HepG2 (cell line): ENCODE data around the gene CAPRIN2. TPM values are rescaled to one million over a fixed set of nuclear protein-coding genes. Genes with fewer than 3 reads are reported as not detected.

Experiments
- ATAC-seq: fragments of 200-7000 bp; cut with Tn5 transposase; 3 replicates; pipeline ENCODE4 v1.9.1; 2020; ENCODE audit warnings: mild to moderate bottlenecking, moderate library complexity
- BruUV-seq: library from RNA; stranded (reverse); fragments of 400-500 nt; replicated peaks from 2 replicates; lab custom pipeline; 2021; lab: Mats Ljungman, UMichigan
- CTCF ChIA-PET: fragments of 300-600 bp; formaldehyde crosslinking; extraction: SDS; loops from one replicate; lab custom pipeline; 2021; ENCODE audit warnings: low total read pairs, inconsistent platforms, low intra/inter-chr PET ratio; lab: Yijun Ruan, JAX
- POLR2A ChIA-PET: fragments of 350-600 bp; sonication (Branson Sonifier 250); formaldehyde crosslinking; loops from one replicate; lab custom pipeline; 2020; ENCODE audit warnings: antibody characterized with exemption, inconsistent platforms; lab: Yijun Ruan, JAX
- DNase-seq: peaks from one replicate; pipeline ENCODE4 v3.0.0-alpha.2; 2015; ENCODE audit warnings: low spot score
- FAIRE-seq: peaks from 3 replicates; lab custom pipeline; 2011; peaks lifted over from hg19 to GRCh38; lab: Jason Lieb, UNC
- H2AFZ ChIP-seq: one replicate; pipeline ENCODE4 v1.6.1; 2011; ENCODE audit warnings: low read length, inconsistent platforms
- H3K27ac ChIP-seq: fragments of 300-600 bp; 3 replicates; pipeline ENCODE4 v1.8.0; 2011; ENCODE audit warnings: mixed run types, mild to moderate bottlenecking, mixed read lengths, low read length, inconsistent platforms; ENCODE audit not compliant: insufficient read depth; ENCODE audit errors: extremely low read length
- H3K27me3 ChIP-seq, 2 experiments: fragments of 200-600 bp in 1 of 2; 2 replicates in 1 of 2; 3 replicates in 1 of 2; pipeline versions ENCODE4 v1.6.0 to v1.8.0; 2011; ENCODE audit warnings: low read length in 2 of 2, mild to moderate bottlenecking in 2 of 2, moderate library complexity in 2 of 2, inconsistent platforms in 1 of 2; ENCODE audit not compliant: insufficient read depth in 2 of 2, control insufficient read depth in 1 of 2
- H3K36me3 ChIP-seq, 2 experiments: fragments of 200-600 bp in 1 of 2; replicated peaks in 1 of 2; 2 replicates in 1 of 2; 3 replicates in 1 of 2; pipeline versions ENCODE4 v1.5.1 to v1.8.0; 2011; ENCODE audit warnings: low read length in 2 of 2, inconsistent platforms in 1 of 2; ENCODE audit not compliant: insufficient read depth in 2 of 2, control insufficient read depth in 1 of 2
- H3K4me1 ChIP-seq: 2 replicates; pipeline ENCODE4 v1.5.1; 2012; ENCODE audit warnings: low read length, inconsistent platforms; ENCODE audit not compliant: insufficient read depth
- H3K4me2 ChIP-seq: 2 replicates; pipeline ENCODE4 v1.6.0; 2011; ENCODE audit warnings: low read depth, low read length, inconsistent platforms
- H3K4me3 ChIP-seq, 3 experiments: fragments of 200-600 bp in 1 of 3; sonication (generic), shearing (Covaris generic) in 1 of 3; replicated peaks in 1 of 3; 2 replicates each; pipeline ENCODE4 v1.5.1; 2011 to 2016; ENCODE audit warnings: low read length in 3 of 3, inconsistent platforms in 2 of 3, low read depth in 2 of 3, mild to moderate bottlenecking in 2 of 3, control low read depth in 1 of 3, mixed read lengths in 1 of 3; ENCODE audit not compliant: insufficient read depth in 1 of 3
- H3K79me2 ChIP-seq: one replicate; pipeline ENCODE4 v1.6.1; 2011; ENCODE audit warnings: low read length, inconsistent platforms; ENCODE audit not compliant: insufficient read depth
- H3K9ac ChIP-seq: 2 replicates; pipeline ENCODE4 v1.6.0; 2011; ENCODE audit warnings: mild to moderate bottlenecking, low read depth, low read length, inconsistent platforms; ENCODE audit not compliant: insufficient read depth
- H3K9me3 ChIP-seq: 2 replicates; pipeline ENCODE4 v1.5.1; 2012; ENCODE audit warnings: mild to moderate bottlenecking, low read length
- H4K20me1 ChIP-seq: 2 replicates; pipeline ENCODE4 v1.6.0; 2011; ENCODE audit warnings: inconsistent platforms, mild to moderate bottlenecking, low read length, moderate library complexity; ENCODE audit not compliant: insufficient read depth
- BCL6 ChIP-seq: IDR thresholded peaks from 2 replicates; pipeline ENCODE4 v1.6.1; 2016; ENCODE audit warnings: missing genetic modification reagents, missing compliant biosample characterization
- HMG20A ChIP-seq: IDR thresholded peaks from 2 replicates; pipeline ENCODE4 v1.6.1; 2016; ENCODE audit warnings: borderline replicate concordance
- KLF9 ChIP-seq: IDR thresholded peaks from 2 replicates; pipeline ENCODE4 v1.6.1; 2016; ENCODE audit warnings: low read depth
- PAXIP1 ChIP-seq: sonication (generic); formaldehyde crosslinking; conservative IDR thresholded peaks from 2 replicates; pipeline ENCODE4 v1.4.0; 2020; ENCODE audit warnings: mild to moderate bottlenecking, missing genetic modification reagents, moderate library complexity
- POLR2AphosphoS5 ChIP-seq: IDR thresholded peaks from 2 replicates; pipeline ENCODE4 v1.6.1; 2012; ENCODE audit warnings: low read depth, low read length
- SAP130 ChIP-seq: IDR thresholded peaks from 2 replicates; pipeline ENCODE4 v1.6.1; 2016; ENCODE audit warnings: low read depth
- SKI ChIP-seq: fragments of 450-650 bp; IDR thresholded peaks from one replicate; pipeline ENCODE4 v1.6.1; 2018; ENCODE audit warnings: mild to moderate bottlenecking; ENCODE audit not compliant: partially characterized antibody
- SOX13 ChIP-seq, 3 experiments: fragments of 450-650 bp in 1 of 3; sonication (generic) in 1 of 3; formaldehyde crosslinking in 1 of 3; IDR thresholded peaks in 2 of 3; conservative IDR thresholded peaks in 1 of 3; 2 replicates each; pipeline versions ENCODE4 v1.5.0 to v1.6.1; 2016 to 2020; ENCODE audit warnings: antibody characterized with exemption in 1 of 3, mild to moderate bottlenecking in 1 of 3, missing compliant biosample characterization in 1 of 3, missing genetic modification reagents in 1 of 3, moderate library complexity in 1 of 3
- TCF7 ChIP-seq: sonication (generic); IDR thresholded peaks from 2 replicates; pipeline ENCODE4 v1.6.1; 2016; ENCODE audit warnings: antibody characterized with exemption, low read depth
- THRA ChIP-seq: sonication (generic); formaldehyde crosslinking; IDR thresholded peaks from 2 replicates; pipeline ENCODE4 v1.4.0; 2020; ENCODE audit warnings: missing genetic modification reagents, borderline replicate concordance
- ZBTB1 ChIP-seq: sonication (generic); formaldehyde crosslinking; IDR thresholded peaks from 2 replicates; pipeline ENCODE4 v1.4.0; 2020; ENCODE audit warnings: missing genetic modification reagents, borderline replicate concordance
- ZNF276 ChIP-seq: sonication (generic); formaldehyde crosslinking; IDR thresholded peaks from 2 replicates; pipeline ENCODE4 v1.4.0; 2020; ENCODE audit warnings: mild to moderate bottlenecking, low read depth, missing genetic modification reagents
- WGBS: methylation state at CpG from one replicate; pipeline ENCODE4 v1.1.6; 2017; ENCODE audit warnings: low lambda C conversion rate; 5-methylcytosine and 5-hydroxymethylcytosine counted together
- in situ Hi-C: cut with HindIII; loops from 2 replicates; pipeline ENCODE4 v1.10.0; 2017; ENCODE audit warnings: low pct_unique_long_range_greater_than_20kb; ENCODE audit not compliant: extremely low pct_ligation_motif_present
- intact Hi-C: fragments of 100-400 bp; cut with micrococcal nuclease; formaldehyde crosslinking; loops from one replicate; pipeline ENCODE4 v1.10.0; 2022; ENCODE audit not compliant: unreplicated experiment
- polyA plus RNA-seq, 8 experiments: library from polyadenylated mRNA; depleted of rRNA in 3 of 8; stranded (reverse) in 7 of 8; unstranded in 1 of 8; fragments of >200 nt; fragmentation: Illumina TruSeq in 4 of 8; extraction: Trizol in 4 of 8; gene quantifications; 2 replicates each; pipeline versions ENCODE4 v1.2.1 to v1.2.3, GENCODE V29; 2011 to 2016; ENCODE audit warnings: low read depth in 4 of 8, missing spikeins in 1 of 8, mixed read lengths in 1 of 8; ENCODE audit not compliant: insufficient read depth in 1 of 8
- total RNA-seq, 5 experiments: library from RNA; depleted of rRNA; stranded (reverse); fragments of >200 nt; fragmentation: Illumina TruSeq; extraction: Trizol; gene quantifications; 2 replicates each; pipeline ENCODE4 v1.2.3, GENCODE V29; 2016; ENCODE audit warnings: low read depth in 1 of 5
- TF ChIP-seq, protein P1 (sequence below): IDR thresholded peaks from 2 replicates; pipeline ENCODE4 v1.4.0; 2020; ENCODE audit warnings: mild to moderate bottlenecking, missing genetic modification reagents

Gene CAPRIN2
- total and polyA plus RNA-seq, 2 of the 13 experiments (the other 11 are each of a cell fraction or from before 2014, with no cell fraction given): 21.7 to 30.6 TPM

- BruUV-seq: no TSS peak
- ATAC-seq (no peak), DNase-seq (peak; percentile 34), FAIRE-seq (no peak)
- peaks cover 9 to 19% of the 10 kb centered on the region in 2 experiments for H3K36me3 ChIP-seq
- H3K9me3 ChIP-seq: no peaks in the 10 kb centered on the region
- ChIA-PET CTCF (no interaction called here), POLR2A (interaction anchor here (1.1 kb wide), 1 partner anchor 17 kb away, joined by 3 read pairs; no protein-coding TSS in a partner anchor)
- in situ Hi-C loops (no loop called here), intact Hi-C loops (no loop called here)
- no peak overlapping the region for H3K4me3 ChIP-seq
- peaks cover 57% of the 10 kb centered on the region for H3K4me1 ChIP-seq
- H3K9ac ChIP-seq: no peak overlapping the region
- no peaks in the 10 kb centered on the region for H3K27me3 ChIP-seq
- H3K27ac ChIP-seq: peak overlapping the region; percentile 14
- 75% methylated on average over 4 of the region's 4 CpGs for WGBS
- peaks cover 2% of the 10 kb centered on the region for H3K79me2 ChIP-seq
- H2AFZ ChIP-seq: no peak overlapping the region
- 0 out of 2 replicates have a peak overlapping the region, but pooled peaks have one; percentile 11 for H3K4me2 ChIP-seq
- no peaks in the 10 kb centered on the region for H4K20me1 ChIP-seq
- TF ChIP-seq ZNF276 (no peak), POLR2AphosphoS5 (no peak), KLF9 (CRISPR knock-in tag) (0 out of 2 replicates have a peak, but pooled peaks have one; percentile 38), SAP130 (CRISPR knock-in tag) (0 out of 2 replicates have a peak, but pooled peaks have one; percentile 12), ZBTB1 (CRISPR knock-in tag) (no peak), TCF7 (peak; percentile 53; the same call in 1 of the 2 replicates), SOX13 (IDR thresholded peaks at IDR 0.05) (no peak), SOX13 (CRISPR knock-in tag; conservative IDR thresholded peaks at IDR 0.05 in 1 of 2, IDR thresholded peaks at IDR 0.05 in 1 of 2) (peak in 1 of 2 experiments; percentile 68; a peak in 1 of 4 replicates), THRA (peak; percentile 71; the same call in 1 of the 2 replicates), PAXIP1 (CRISPR knock-in tag) (peak; percentile 32; the same call in 1 of the 2 replicates), SKI (no peak), BCL6 (CRISPR knock-in tag) (0 out of 2 replicates have a peak, but pooled peaks have one; percentile 25), HMG20A (CRISPR knock-in tag) (peak; percentile 50; the same call in 1 of the 2 replicates)
- TF ChIP-seq, protein P1, sequence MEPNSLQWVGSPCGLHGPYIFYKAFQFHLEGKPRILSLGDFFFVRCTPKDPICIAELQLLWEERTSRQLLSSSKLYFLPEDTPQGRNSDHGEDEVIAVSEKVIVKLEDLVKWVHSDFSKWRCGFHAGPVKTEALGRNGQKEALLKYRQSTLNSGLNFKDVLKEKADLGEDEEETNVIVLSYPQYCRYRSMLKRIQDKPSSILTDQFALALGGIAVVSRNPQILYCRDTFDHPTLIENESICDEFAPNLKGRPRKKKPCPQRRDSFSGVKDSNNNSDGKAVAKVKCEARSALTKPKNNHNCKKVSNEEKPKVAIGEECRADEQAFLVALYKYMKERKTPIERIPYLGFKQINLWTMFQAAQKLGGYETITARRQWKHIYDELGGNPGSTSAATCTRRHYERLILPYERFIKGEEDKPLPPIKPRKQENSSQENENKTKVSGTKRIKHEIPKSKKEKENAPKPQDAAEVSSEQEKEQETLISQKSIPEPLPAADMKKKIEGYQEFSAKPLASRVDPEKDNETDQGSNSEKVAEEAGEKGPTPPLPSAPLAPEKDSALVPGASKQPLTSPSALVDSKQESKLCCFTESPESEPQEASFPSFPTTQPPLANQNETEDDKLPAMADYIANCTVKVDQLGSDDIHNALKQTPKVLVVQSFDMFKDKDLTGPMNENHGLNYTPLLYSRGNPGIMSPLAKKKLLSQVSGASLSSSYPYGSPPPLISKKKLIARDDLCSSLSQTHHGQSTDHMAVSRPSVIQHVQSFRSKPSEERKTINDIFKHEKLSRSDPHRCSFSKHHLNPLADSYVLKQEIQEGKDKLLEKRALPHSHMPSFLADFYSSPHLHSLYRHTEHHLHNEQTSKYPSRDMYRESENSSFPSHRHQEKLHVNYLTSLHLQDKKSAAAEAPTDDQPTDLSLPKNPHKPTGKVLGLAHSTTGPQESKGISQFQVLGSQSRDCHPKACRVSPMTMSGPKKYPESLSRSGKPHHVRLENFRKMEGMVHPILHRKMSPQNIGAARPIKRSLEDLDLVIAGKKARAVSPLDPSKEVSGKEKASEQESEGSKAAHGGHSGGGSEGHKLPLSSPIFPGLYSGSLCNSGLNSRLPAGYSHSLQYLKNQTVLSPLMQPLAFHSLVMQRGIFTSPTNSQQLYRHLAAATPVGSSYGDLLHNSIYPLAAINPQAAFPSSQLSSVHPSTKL (CRISPR knock-in tag): peak; percentile 69; the same call in 1 of the 2 replicates
Measured at GRCh38 chr12:30729547-30729946, 25.2 kb downstream of the CAPRIN2 start.
